ENCODE results near the gene ANTXR1.

GRCh38 chr2:69074918-69075317, 61.9 kb downstream of the ANTXR1 start:
- TF ChIP-seq, protein P1, sequence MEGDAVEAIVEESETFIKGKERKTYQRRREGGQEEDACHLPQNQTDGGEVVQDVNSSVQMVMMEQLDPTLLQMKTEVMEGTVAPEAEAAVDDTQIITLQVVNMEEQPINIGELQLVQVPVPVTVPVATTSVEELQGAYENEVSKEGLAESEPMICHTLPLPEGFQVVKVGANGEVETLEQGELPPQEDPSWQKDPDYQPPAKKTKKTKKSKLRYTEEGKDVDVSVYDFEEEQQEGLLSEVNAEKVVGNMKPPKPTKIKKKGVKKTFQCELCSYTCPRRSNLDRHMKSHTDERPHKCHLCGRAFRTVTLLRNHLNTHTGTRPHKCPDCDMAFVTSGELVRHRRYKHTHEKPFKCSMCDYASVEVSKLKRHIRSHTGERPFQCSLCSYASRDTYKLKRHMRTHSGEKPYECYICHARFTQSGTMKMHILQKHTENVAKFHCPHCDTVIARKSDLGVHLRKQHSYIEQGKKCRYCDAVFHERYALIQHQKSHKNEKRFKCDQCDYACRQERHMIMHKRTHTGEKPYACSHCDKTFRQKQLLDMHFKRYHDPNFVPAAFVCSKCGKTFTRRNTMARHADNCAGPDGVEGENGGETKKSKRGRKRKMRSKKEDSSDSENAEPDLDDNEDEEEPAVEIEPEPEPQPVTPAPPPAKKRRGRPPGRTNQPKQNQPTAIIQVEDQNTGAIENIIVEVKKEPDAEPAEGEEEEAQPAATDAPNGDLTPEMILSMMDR (IDR thresholded peaks at IDR 0.05), result no peak
- no peak for TF ChIP-seq POLR2A (IDR thresholded peaks at IDR 0.05)

Data from gastroesophageal sphincter (tissue), 3 donors.